ENCODE measurements around the gene OR4D11.
"Not testable (repeated sequence)": the region's sequence is repeated elsewhere in the genome, so short reads cannot be mapped to it uniquely, and the experiment has no call there.

The OR4D11 gene

DNA sequence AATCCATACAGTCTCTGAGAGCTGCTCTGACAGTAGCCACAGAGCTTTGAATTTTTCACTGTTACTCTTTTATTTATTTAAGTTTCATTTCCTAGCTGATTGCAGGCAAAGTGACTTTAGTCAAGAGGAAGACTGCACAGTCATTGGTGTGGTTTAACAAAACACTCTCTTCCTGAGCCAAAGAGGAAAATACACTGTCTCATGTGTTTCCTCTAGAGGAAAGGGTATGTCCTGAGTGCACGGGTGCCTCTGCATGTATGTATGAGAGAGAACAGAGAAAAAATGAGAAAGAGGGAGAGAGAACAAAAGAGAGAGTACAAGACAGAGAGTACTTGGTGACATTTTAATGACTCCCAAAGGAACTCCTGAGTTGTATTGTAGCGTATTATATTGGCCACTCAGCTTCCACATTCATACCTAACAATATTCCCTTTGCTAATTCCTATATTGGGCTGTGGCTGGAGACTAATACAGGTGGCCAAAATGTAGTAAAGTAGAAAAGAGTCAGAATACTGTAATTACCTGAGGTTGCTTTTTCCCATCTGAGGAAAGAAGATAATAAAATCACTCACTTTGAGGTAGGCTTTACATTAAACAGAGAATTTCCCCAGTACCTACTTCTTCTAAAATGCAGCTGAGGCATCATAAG lies 7.7 kb downstream of the OR4D11 start, which contains the start of gene OR4D9:
OR4D9 (plus strand) TSS at position 599 of the 649 bp plus-strand sequence. CDS start 3,374 bp downstream, outside the sequence.
- no peaks in the 10 kb centered on the region for H3K9me3 ChIP-seq (ENCODE audit: low read depth, low read length)
- no peak within 1 kb of the TSS for H3K4me3 ChIP-seq
- H3K36me3 ChIP-seq (ENCODE audit: insufficient read depth, low read length), result no peaks in the 10 kb centered on the region
- no peak within 1 kb of the TSS for H3K9ac ChIP-seq (ENCODE audit: insufficient read length)
- TF ChIP-seq POLR2AphosphoS5 (IDR thresholded peaks at IDR 0.05; ENCODE audit: borderline replicate concordance, low read depth, low read length) (no peak), EZH2 (IDR thresholded peaks at IDR 0.05) (no peak), FOXP2 (optimal IDR thresholded peaks at IDR 0.05; ENCODE audit: control extremely low read depth, extremely low read length, insufficient read depth) (no peak)
- H3K27ac ChIP-seq, result no peak within 1 kb of the TSS
- DNase-seq (ENCODE audit: low read depth, low spot score), result no peak

DNA sequence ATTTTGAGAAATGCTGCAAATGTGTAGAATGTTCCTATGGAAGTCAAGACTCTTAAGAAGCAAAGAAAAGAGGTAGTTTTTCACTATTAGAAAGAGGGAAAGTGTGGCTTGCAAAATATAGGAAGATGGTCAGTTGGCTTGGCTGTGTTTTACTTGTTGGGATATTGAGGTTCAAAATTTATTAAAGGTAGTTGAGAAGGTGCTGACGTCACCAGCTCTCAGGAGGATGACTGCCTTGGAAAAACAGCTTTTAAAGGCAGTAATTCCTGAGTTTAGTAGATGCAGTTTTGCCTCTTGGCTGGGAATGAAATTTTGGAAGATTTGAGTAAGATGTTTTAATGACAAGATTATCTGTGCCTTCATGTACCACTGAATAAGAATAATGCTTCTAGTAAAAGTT lies 8.3 kb downstream of the OR4D11 start:
- Histone ChIP-seq H3K9me3 (ENCODE audit: low read depth, low read length) (no peaks in the 10 kb centered on the region), H3K36me3 (ENCODE audit: insufficient read depth, low read length) (no peaks in the 10 kb centered on the region), H3K27ac (no peak overlapping the region), H3K4me3 (no peak overlapping the region), H3K9ac (ENCODE audit: insufficient read length) (no peak overlapping the region)
- no peak for DNase-seq (ENCODE audit: low read depth, low spot score)
- no peak for TF ChIP-seq EZH2 (IDR thresholded peaks at IDR 0.05)
- no peak for TF ChIP-seq POLR2AphosphoS5 (IDR thresholded peaks at IDR 0.05; ENCODE audit: borderline replicate concordance, low read depth, low read length)
- TF ChIP-seq FOXP2 (optimal IDR thresholded peaks at IDR 0.05; ENCODE audit: control extremely low read depth, extremely low read length, insufficient read depth), result no peak

DNA sequence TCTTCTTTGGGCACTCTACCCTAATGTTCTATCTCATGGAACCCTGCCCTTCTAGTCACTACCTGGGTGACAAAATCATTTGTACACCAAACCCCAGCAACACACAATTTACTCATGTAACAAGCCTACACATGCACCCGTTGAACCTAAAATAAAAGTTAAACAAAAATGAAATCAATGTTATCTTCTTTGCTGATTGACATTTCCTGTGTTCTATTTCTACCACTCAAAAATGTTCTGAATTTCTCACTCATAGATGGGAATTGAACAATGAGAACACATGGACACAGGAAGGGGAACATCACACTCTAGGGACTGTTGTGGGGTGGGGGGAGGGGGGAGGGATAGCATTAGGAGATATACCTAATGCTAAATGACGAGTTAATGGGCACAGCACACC lies 16.8 kb downstream of the OR4D11 start:
- H3K9me3 ChIP-seq (ENCODE audit: low read depth, low read length); H3K36me3 ChIP-seq (ENCODE audit: insufficient read depth, low read length); DNase-seq (ENCODE audit: low read depth, low spot score); H3K9ac ChIP-seq (ENCODE audit: insufficient read length); H3K4me3 ChIP-seq; H3K27ac ChIP-seq: not testable (repeated sequence)

DNA sequence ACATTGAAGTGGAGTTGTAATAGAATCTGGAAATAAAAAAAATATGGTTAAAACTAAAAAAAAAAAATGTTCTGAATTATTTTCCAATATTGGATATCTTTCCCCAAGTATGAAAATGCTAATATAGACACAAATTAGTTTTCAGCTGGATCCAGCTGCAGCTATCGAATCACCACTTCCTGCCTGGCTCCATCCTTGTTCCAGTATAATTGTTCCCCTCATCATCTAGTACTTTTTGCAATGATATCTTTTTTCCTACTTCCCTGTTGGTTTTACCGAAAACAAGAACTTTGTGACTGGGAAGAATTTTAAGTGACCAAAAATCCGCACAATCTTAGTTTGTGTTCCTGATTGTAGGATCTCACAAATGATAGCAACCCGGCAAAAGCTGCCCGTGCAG lies 17.4 kb downstream of the OR4D11 start:
- no peak for DNase-seq (ENCODE audit: low read depth, low spot score)
- Histone ChIP-seq H3K9ac (ENCODE audit: insufficient read length) (no peak overlapping the region), H3K9me3 (ENCODE audit: low read depth, low read length) (no peaks in the 10 kb centered on the region), H3K4me3 (no peak overlapping the region), H3K36me3 (ENCODE audit: insufficient read depth, low read length) (no peaks in the 10 kb centered on the region), H3K27ac (no peak overlapping the region)
- no peak for TF ChIP-seq FOXP2 (optimal IDR thresholded peaks at IDR 0.05; ENCODE audit: control extremely low read depth, extremely low read length, insufficient read depth)
- TF ChIP-seq EZH2 (IDR thresholded peaks at IDR 0.05), result no peak
- no peak for TF ChIP-seq POLR2AphosphoS5 (IDR thresholded peaks at IDR 0.05; ENCODE audit: borderline replicate concordance, low read depth, low read length)

DNA sequence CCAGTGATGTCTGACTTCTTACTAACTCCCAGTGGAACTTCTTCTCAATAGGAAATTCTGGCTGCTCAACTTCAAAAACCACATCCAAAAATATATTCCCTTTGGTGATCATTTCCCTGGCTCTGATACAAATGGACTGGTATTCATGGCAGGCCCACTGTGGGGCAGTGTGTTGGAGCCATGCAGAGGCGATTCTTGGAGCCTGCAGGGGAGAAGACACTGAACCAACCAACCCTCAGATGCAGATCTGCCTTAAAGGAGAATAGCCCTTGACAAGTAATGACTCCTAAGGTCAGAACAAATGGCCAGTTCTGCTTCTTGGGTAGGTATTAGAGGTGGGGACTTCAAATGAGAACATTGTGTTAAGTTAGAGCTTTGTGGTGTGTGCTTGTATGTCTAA lies 20.2 kb downstream of the OR4D11 start:
- no peak for DNase-seq (ENCODE audit: low read depth, low spot score)

DNA sequence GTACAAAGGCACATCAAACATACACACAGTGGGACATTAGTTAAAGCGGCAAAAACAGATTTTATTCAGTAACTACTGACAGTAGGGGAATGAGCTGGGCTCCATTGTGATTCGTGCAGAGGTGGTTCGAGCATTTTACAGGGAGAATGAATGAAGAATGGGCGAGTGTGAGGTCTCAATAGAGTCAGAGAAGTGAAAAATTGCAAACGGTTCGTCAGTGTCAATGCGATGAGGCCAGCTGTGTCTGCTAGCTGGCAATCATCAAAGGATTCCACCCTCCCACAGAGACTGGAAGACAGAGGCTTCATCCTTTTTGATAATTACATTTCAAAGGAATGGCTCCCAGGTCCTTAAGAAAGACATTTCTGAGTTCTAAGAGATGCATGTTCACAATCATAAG lies 25.3 kb downstream of the OR4D11 start:
- Histone ChIP-seq H3K4me3 (no peak overlapping the region), H3K9me3 (ENCODE audit: low read depth, low read length) (no peaks in the 10 kb centered on the region), H3K27ac (no peak overlapping the region), H3K36me3 (ENCODE audit: insufficient read depth, low read length) (no peaks in the 10 kb centered on the region), H3K9ac (ENCODE audit: insufficient read length) (no peak overlapping the region)
- DNase-seq (ENCODE audit: low read depth, low spot score), result no peak
- TF ChIP-seq POLR2AphosphoS5 (IDR thresholded peaks at IDR 0.05; ENCODE audit: borderline replicate concordance, low read depth, low read length) (no peak), EZH2 (IDR thresholded peaks at IDR 0.05) (no peak), FOXP2 (optimal IDR thresholded peaks at IDR 0.05; ENCODE audit: control extremely low read depth, extremely low read length, insufficient read depth) (no peak)

More for the DNA sequence above, 20.2 kb downstream of the OR4D11 start:
- Histone ChIP-seq H3K27ac (no peak overlapping the region), H3K36me3 (ENCODE audit: insufficient read depth, low read length) (no peaks in the 10 kb centered on the region), H3K9me3 (ENCODE audit: low read depth, low read length) (no peaks in the 10 kb centered on the region), H3K4me3 (no peak overlapping the region), H3K9ac (ENCODE audit: insufficient read length) (no peak overlapping the region)
- no peak for TF ChIP-seq EZH2 (IDR thresholded peaks at IDR 0.05)
- TF ChIP-seq POLR2AphosphoS5 (IDR thresholded peaks at IDR 0.05; ENCODE audit: borderline replicate concordance, low read depth, low read length), result no peak
- TF ChIP-seq FOXP2 (optimal IDR thresholded peaks at IDR 0.05; ENCODE audit: control extremely low read depth, extremely low read length, insufficient read depth), result no peak

DNA sequence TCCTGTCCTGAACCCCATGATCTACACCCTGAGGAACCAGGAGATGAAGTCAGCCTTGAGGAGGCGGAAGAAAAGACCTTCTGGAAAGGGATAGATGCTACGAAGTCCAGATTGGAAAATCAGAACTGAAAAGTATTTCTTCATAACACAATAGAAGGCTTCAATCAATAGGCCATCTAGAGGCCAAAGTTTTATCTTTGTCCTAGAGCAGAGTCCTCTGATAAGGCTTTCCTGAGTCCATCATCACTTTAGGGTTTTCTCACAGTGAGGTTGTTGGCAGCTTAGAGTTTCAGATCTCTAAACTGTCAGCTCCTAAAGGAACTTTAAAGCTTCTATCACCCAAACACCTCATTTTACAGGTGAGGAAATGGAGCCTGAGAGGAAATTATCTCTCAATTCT lies 29.2 kb downstream of the OR4D11 start:
- no peak overlapping the region for H3K9ac ChIP-seq (ENCODE audit: insufficient read length)
- no peak for DNase-seq (ENCODE audit: low read depth, low spot score)
- no peak for TF ChIP-seq FOXP2 (optimal IDR thresholded peaks at IDR 0.05; ENCODE audit: control extremely low read depth, extremely low read length, insufficient read depth)
- no peak for TF ChIP-seq EZH2 (IDR thresholded peaks at IDR 0.05)
- no peak for TF ChIP-seq POLR2AphosphoS5 (IDR thresholded peaks at IDR 0.05; ENCODE audit: borderline replicate concordance, low read depth, low read length)
- H3K4me3 ChIP-seq, result no peak overlapping the region
- no peaks in the 10 kb centered on the region for H3K9me3 ChIP-seq (ENCODE audit: low read depth, low read length)
- H3K36me3 ChIP-seq (ENCODE audit: insufficient read depth, low read length), result no peaks in the 10 kb centered on the region
- no peak overlapping the region for H3K27ac ChIP-seq

DNA sequence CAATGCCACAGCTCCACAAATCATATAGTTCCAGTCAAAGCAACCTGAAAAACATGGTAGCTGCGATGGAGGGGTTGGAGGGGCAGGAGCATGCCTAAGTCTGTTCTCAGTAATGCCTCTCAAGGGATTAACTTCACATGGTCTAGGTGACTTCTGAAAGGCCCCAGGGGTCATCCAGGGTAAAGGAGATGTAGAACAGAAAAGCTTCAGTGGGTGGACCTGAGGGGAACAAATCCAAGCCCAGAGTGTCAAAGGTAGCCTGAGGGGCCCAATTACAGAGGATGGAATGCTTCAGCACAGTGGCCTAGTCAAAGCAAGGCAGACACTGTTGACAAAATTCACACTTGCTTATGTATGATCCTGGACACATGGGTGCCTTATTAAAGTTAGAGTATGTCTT lies 31.3 kb downstream of the OR4D11 start:
- no peak overlapping the region for H3K27ac ChIP-seq
- TF ChIP-seq EZH2 (IDR thresholded peaks at IDR 0.05), result no peak
- TF ChIP-seq POLR2AphosphoS5 (IDR thresholded peaks at IDR 0.05; ENCODE audit: borderline replicate concordance, low read depth, low read length), result no peak
- no peak for TF ChIP-seq FOXP2 (optimal IDR thresholded peaks at IDR 0.05; ENCODE audit: control extremely low read depth, extremely low read length, insufficient read depth)
- no peaks in the 10 kb centered on the region for H3K36me3 ChIP-seq (ENCODE audit: insufficient read depth, low read length)
- H3K4me3 ChIP-seq, result no peak overlapping the region
- H3K9me3 ChIP-seq (ENCODE audit: low read depth, low read length), result no peaks in the 10 kb centered on the region
- DNase-seq (ENCODE audit: low read depth, low spot score), result no peak
- H3K9ac ChIP-seq (ENCODE audit: insufficient read length), result no peak overlapping the region

Data from SK-N-MC (cell line).